ENCODE measurements around the gene TRPC5OS.

The TRPC5OS gene

GRCh38 chrX:111914398-111915090 is 38.6 kb downstream of the TRPC5OS start:
- no peak for DNase-seq

GRCh38 chrX:111917591-111917990 is 41.6 kb downstream of the TRPC5OS start:
- no peak for DNase-seq

GRCh38 chrX:111928456-111928855 is 52.5 kb downstream of the TRPC5OS start:
- DNase-seq = no peak

Data from CD4-positive, alpha-beta T cell treated with Interleukin-4 for 4 hours (primary cell).